H1 (cell line): ENCODE results near the gene UMAD1. TPM values are rescaled to one million over a fixed set of nuclear protein-coding genes. Genes with fewer than 3 reads are reported as not detected.

Experiments used
- CREB1 ChIP-seq: IDR thresholded peaks from 2 replicates; pipeline ENCODE4 v1.6.1; 2012; ENCODE audit warnings: inconsistent platforms
- RAD21 ChIP-seq, 2 experiments: IDR thresholded peaks in 1 of 2; conservative IDR thresholded peaks in 1 of 2; 2 replicates each; pipeline ENCODE4 v1.6.1; 2011; ENCODE audit warnings: low read depth in 2 of 2, low read length in 2 of 2, improper control_type of control experiment in 1 of 2, inconsistent platforms in 1 of 2, mild to moderate bottlenecking in 1 of 2, moderate library complexity in 1 of 2
- polyA plus RNA-seq, 7 experiments: library from polyadenylated mRNA; depleted of rRNA in 3 of 7; stranded (reverse) in 5 of 7; unstranded in 2 of 7; fragments of >200 nt in 5 of 7; fragments of 200-250 nt in 2 of 7; gene quantifications; 1 replicate in 5 of 7; 2 replicates in 1 of 7; 4 replicates in 1 of 7; pipeline versions ENCODE4 v1.2.1 to v1.2.3, GENCODE V29; 2011 to 2013; ENCODE audit warnings: missing spikeins in 2 of 7, mixed read lengths in 2 of 7
- total RNA-seq: library from RNA; stranded (reverse); fragmentation: NEBNext Ultra II Directional; extraction: Animal tissue kit (Norgen Biotek cat#: 25700); gene quantifications from 2 replicates; pipeline ENCODE4 v1.2.1, GENCODE V29; 2021
- TF ChIP-seq, protein P1 (sequence below): IDR thresholded peaks from 2 replicates; pipeline ENCODE4 v1.6.1; 2012; ENCODE audit warnings: inconsistent platforms

Gene UMAD1
- total and polyA plus RNA-seq, 2 of the 8 experiments (the other 6 are each of a cell fraction or from before 2014, with no cell fraction given), result 10.4 to 12.3 TPM

- peak in 1 of 2 experiments; percentile 32; a peak in 3 of 4 replicates for TF ChIP-seq RAD21 (IDR thresholded peaks at IDR 0.05 in 1 of 2, conservative IDR thresholded peaks at IDR 0.05 in 1 of 2; ENCODE audit: low read depth in 2 of 2, low read length in 2 of 2)
- no peak for TF ChIP-seq CREB1
- TF ChIP-seq, protein P1, sequence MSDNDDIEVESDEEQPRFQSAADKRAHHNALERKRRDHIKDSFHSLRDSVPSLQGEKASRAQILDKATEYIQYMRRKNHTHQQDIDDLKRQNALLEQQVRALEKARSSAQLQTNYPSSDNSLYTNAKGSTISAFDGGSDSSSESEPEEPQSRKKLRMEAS, result no peak
Measured at GRCh38 chr7:7742223-7742622, 101.7 kb downstream of the UMAD1 start (continued).
